Naive B cell (primary cell): ENCODE data around the gene ACTBL2. TPM values are rescaled to one million over a fixed set of nuclear protein-coding genes. Genes with fewer than 3 reads are reported as not detected.
A peak's percentile ranks its signal among the peaks of the same experiment; 100 is the strongest.
"Not testable (repeated sequence)": the region's sequence is repeated elsewhere in the genome, so short reads cannot be mapped to it uniquely, and the experiment has no call there.

Experiments used
- ATAC-seq, 2 donors: fragments of 150-1000 bp; cut with Tn5 transposase; 2 replicates each; pipeline ENCODE4 v1.10.0; 2021; ENCODE audit warnings: low read depth in 2 of 2, mild to moderate bottlenecking in 2 of 2, moderate library complexity in 2 of 2
- DNase-seq: peaks from one replicate; pipeline ENCODE4 v3.0.0; 2022
- H3K27ac Mint-ChIP-seq, 6 donors: one replicate each; pipeline ENCODE4 v1.8.0; 2020 to 2022; ENCODE audit warnings: mild to moderate bottlenecking in 6 of 6, mixed read lengths in 6 of 6, moderate library complexity in 5 of 6, inconsistent platforms in 2 of 6
- H3K27me3 Mint-ChIP-seq, 3 donors: one replicate each; pipeline ENCODE4 v1.8.0; 2021 to 2022; ENCODE audit warnings: mixed read lengths in 3 of 3, mild to moderate bottlenecking in 1 of 3
- H3K36me3 Mint-ChIP-seq, 2 donors: one replicate each; pipeline ENCODE4 v1.8.0; 2020 to 2022; ENCODE audit warnings: mixed read lengths in 2 of 2, inconsistent platforms in 1 of 2, mild to moderate bottlenecking in 1 of 2
- H3K4me1 Mint-ChIP-seq, 3 donors: one replicate each; pipeline ENCODE4 v1.8.0; 2020 to 2022; ENCODE audit warnings: mixed read lengths in 3 of 3, inconsistent platforms in 1 of 3, mild to moderate bottlenecking in 1 of 3, moderate library complexity in 1 of 3
- H3K4me3 Mint-ChIP-seq, 8 donors: one replicate each; pipeline ENCODE4 v1.8.0; 2020 to 2022; ENCODE audit warnings: mild to moderate bottlenecking in 8 of 8, mixed read lengths in 8 of 8, moderate library complexity in 8 of 8, inconsistent platforms in 2 of 8
- H3K9me3 Mint-ChIP-seq, 7 donors: one replicate each; pipeline ENCODE4 v1.8.0; 2020 to 2022; ENCODE audit warnings: mixed read lengths in 7 of 7, mild to moderate bottlenecking in 5 of 7, inconsistent platforms in 2 of 7, moderate library complexity in 1 of 7
- polyA plus RNA-seq, 6 donors: library from polyadenylated mRNA; unstranded; fragments of 300-500 nt; fragmentation: Illumina TruSeq; gene quantifications; one replicate each; pipeline ENCODE4 v1.2.3, GENCODE V29; 2021; ENCODE audit warnings: low read depth in 6 of 6

Gene ACTBL2
- polyA plus RNA-seq, result not detected

GRCh38 chr5:57482671-57483106, at the start of gene ACTBL2:
Gene ACTBL2 (minus strand): TSS chr5:57482811. CDS start chr5:57482707, 104 bp downstream.
- Mint-ChIP-seq H3K27me3 (no peaks in the 10 kb centered on the region), H3K9me3 (no peaks in the 10 kb centered on the region), H3K36me3 (no peaks in the 10 kb centered on the region), H3K27ac (no peak within 1 kb of the TSS), H3K4me1 (no peaks in the 10 kb centered on the region), H3K4me3 (no peak within 1 kb of the TSS)
- DNase-seq (no peak), ATAC-seq (no peak)

- Mint-ChIP-seq H3K4me1 (peaks cover 0 to 2% (median 0%) of the 10 kb centered on the region in 3 donors), H3K4me3 (no peak overlapping the region), H3K27ac (no peak overlapping the region), H3K36me3 (no peaks in the 10 kb centered on the region), H3K27me3 (no peaks in the 10 kb centered on the region), H3K9me3 (no peaks in the 10 kb centered on the region)
- DNase-seq (no peak), ATAC-seq (no peak)
Measured at GRCh38 chr5:57531333-57531732, 48.7 kb upstream of the ACTBL2 start.

- Mint-ChIP-seq H3K4me3 (no peak overlapping the region), H3K9me3 (no peaks in the 10 kb centered on the region), H3K36me3 (no peaks in the 10 kb centered on the region), H3K27ac (peak overlapping the region in 1 of 6 donors; percentile 54), H3K4me1 (peaks cover 0 to 2% (median 0%) of the 10 kb centered on the region in 3 donors), H3K27me3 (no peaks in the 10 kb centered on the region)
- DNase-seq, result no peak
- ATAC-seq, result peak in 1 of 2 donors; percentile 25
Measured at GRCh38 chr5:57529864-57530263, 47.3 kb upstream of the ACTBL2 start.

GRCh38 chr5:57527870-57528269, 45.3 kb upstream of the ACTBL2 start:
- DNase-seq, result no peak
- ATAC-seq, result no peak
- no peaks in the 10 kb centered on the region for H3K27me3 Mint-ChIP-seq
- H3K9me3 Mint-ChIP-seq, result no peaks in the 10 kb centered on the region
- H3K27ac Mint-ChIP-seq, result no peak overlapping the region
- no peaks in the 10 kb centered on the region for H3K36me3 Mint-ChIP-seq
- peaks cover 0 to 2% (median 0%) of the 10 kb centered on the region in 3 donors for H3K4me1 Mint-ChIP-seq
- H3K4me3 Mint-ChIP-seq, result no peak overlapping the region

GRCh38 chr5:57524348-57525060, 41.9 kb upstream of the ACTBL2 start:
- DNase-seq, result no peak
- Mint-ChIP-seq H3K4me3 (no peak overlapping the region), H3K27ac (no peak overlapping the region)

GRCh38 chr5:57522477-57522876, 39.9 kb upstream of the ACTBL2 start:
- not testable (repeated sequence) for H3K27ac Mint-ChIP-seq, H3K36me3 Mint-ChIP-seq, H3K4me1 Mint-ChIP-seq, DNase-seq, H3K9me3 Mint-ChIP-seq, H3K27me3 Mint-ChIP-seq, ATAC-seq, H3K4me3 Mint-ChIP-seq

More at GRCh38 chr5:57524348-57525060, 41.9 kb upstream of the ACTBL2 start:
- no peak for ATAC-seq
- Mint-ChIP-seq H3K27me3 (no peaks in the 10 kb centered on the region), H3K9me3 (peaks cover 0 to 7% (median 4%) of the 10 kb centered on the region in 7 donors), H3K4me1 (no peaks in the 10 kb centered on the region), H3K36me3 (no peaks in the 10 kb centered on the region)

DNA sequence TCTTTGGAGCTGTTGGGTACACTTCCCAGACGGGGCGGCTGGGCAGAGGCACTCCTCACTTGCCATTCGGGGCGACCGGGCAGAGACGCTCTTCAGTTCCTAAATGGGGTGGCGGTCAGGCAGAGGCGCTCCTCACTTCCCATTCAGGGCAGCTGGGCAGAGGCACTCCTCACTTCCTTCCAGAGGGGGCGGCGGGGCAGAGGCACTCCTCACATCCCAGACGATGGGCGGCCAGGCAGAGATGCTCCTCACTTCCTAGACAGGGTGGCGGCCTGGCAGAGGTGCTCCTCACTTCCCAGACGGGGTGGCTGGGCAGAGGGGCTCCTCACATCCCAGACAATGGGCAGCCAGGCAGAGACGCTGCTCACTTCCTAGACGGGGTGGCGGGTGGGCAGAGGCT, 35.8 kb upstream of the ACTBL2 start:
- DNase-seq, result not testable (repeated sequence)

GRCh38 chr5:57517250-57517649, 34.6 kb upstream of the ACTBL2 start:
- no peaks in the 10 kb centered on the region for H3K27me3 Mint-ChIP-seq
- H3K27ac Mint-ChIP-seq, result no peak overlapping the region
- no peaks in the 10 kb centered on the region for H3K36me3 Mint-ChIP-seq
- no peak overlapping the region for H3K4me3 Mint-ChIP-seq
- H3K4me1 Mint-ChIP-seq, result no peaks in the 10 kb centered on the region
- ATAC-seq, result no peak
- H3K9me3 Mint-ChIP-seq, result peaks cover 0 to 9% (median 6%) of the 10 kb centered on the region in 7 donors
- DNase-seq, result no peak

More for the DNA sequence above, 35.8 kb upstream of the ACTBL2 start:
- H3K36me3 Mint-ChIP-seq, H3K4me3 Mint-ChIP-seq, H3K27me3 Mint-ChIP-seq, ATAC-seq, H3K4me1 Mint-ChIP-seq, H3K9me3 Mint-ChIP-seq: not testable (repeated sequence)
- H3K27ac Mint-ChIP-seq, result peak overlapping the region in 1 of 6 donors; percentile 44

- ATAC-seq (no peak), DNase-seq (no peak)
- Mint-ChIP-seq H3K9me3 (peaks cover 0 to under 1% (median 0%) of the 10 kb centered on the region in 7 donors), H3K36me3 (no peaks in the 10 kb centered on the region), H3K27me3 (peaks cover 0 to 12% (median 6%) of the 10 kb centered on the region in 3 donors), H3K4me3 (no peak overlapping the region), H3K27ac (no peak overlapping the region), H3K4me1 (no peaks in the 10 kb centered on the region)
Measured at GRCh38 chr5:57513785-57514184, 31.2 kb upstream of the ACTBL2 start.

- DNase-seq, result no peak
- ATAC-seq, result no peak
- Mint-ChIP-seq H3K36me3 (no peaks in the 10 kb centered on the region), H3K27me3 (peaks cover 0 to 12% (median 6%) of the 10 kb centered on the region in 3 donors), H3K9me3 (no peaks in the 10 kb centered on the region), H3K27ac (no peak overlapping the region), H3K4me3 (no peak overlapping the region), H3K4me1 (no peaks in the 10 kb centered on the region)
Measured at GRCh38 chr5:57511321-57511720, 28.7 kb upstream of the ACTBL2 start.

DNA sequence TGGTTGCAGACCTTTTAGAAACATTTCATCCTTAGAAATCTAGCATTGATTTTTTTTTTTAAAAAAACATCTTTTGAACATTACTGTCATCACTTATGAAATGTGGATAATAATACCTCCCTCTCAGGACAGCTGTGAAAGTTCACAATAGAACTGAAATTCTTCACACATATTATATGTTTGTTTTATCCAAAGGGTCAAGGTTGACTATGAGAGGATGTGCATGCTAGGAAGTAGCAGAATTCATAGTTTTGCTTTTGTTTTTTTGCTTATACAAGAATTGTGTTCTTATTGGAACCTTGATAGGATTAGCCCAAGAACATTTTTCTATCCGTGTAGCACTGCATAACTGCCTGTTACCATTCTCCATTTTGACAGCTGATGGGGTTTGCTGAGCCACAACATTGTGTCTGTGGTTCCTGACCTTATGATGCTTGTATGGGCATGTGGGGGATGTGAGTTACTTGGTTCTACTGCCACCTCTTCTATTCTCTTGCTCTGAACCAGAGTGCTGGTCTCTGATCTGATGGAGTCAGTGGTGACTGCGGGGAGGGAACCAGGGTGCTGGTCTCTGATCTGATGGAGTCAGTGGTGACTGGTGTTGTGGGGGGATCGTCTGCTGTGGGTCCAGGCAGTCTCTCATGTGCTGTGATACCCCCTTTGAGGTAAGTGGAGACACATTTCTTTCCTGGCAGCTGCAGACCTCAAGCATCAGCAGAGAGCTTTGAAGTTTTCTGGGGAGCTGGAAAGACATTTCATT, 27.1 kb upstream of the ACTBL2 start:
- H3K36me3 Mint-ChIP-seq, result no peaks in the 10 kb centered on the region
- H3K27ac Mint-ChIP-seq, result no peak overlapping the region
- ATAC-seq (no peak), DNase-seq (no peak)
- H3K9me3 Mint-ChIP-seq, result no peaks in the 10 kb centered on the region
- H3K4me3 Mint-ChIP-seq, result no peak overlapping the region
- H3K4me1 Mint-ChIP-seq, result no peaks in the 10 kb centered on the region
- peaks cover 0 to 12% (median 6%) of the 10 kb centered on the region in 3 donors for H3K27me3 Mint-ChIP-seq

- H3K36me3 Mint-ChIP-seq, result no peaks in the 10 kb centered on the region
Measured at GRCh38 chr5:57508211-57508610, 25.6 kb upstream of the ACTBL2 start.

GRCh38 chr5:57505272-57506200, 22.9 kb upstream of the ACTBL2 start:
- DNase-seq (no peak), ATAC-seq (no peak)
- no peaks in the 10 kb centered on the region for H3K4me1 Mint-ChIP-seq
- H3K27ac Mint-ChIP-seq, result no peak overlapping the region
- no peaks in the 10 kb centered on the region for H3K36me3 Mint-ChIP-seq
- no peaks in the 10 kb centered on the region for H3K9me3 Mint-ChIP-seq
- H3K27me3 Mint-ChIP-seq, result peaks cover under 1 to 4% (median 2%) of the 10 kb centered on the region in 3 donors
- H3K4me3 Mint-ChIP-seq, result no peak overlapping the region

More at GRCh38 chr5:57508211-57508610, 25.6 kb upstream of the ACTBL2 start:
- peak overlapping the region in 1 of 6 donors; percentile 23 for H3K27ac Mint-ChIP-seq
- H3K27me3 Mint-ChIP-seq, result peaks cover 0 to 12% (median 6%) of the 10 kb centered on the region in 3 donors
- H3K9me3 Mint-ChIP-seq, result no peaks in the 10 kb centered on the region
- H3K4me1 Mint-ChIP-seq, result no peaks in the 10 kb centered on the region
- ATAC-seq (no peak), DNase-seq (no peak)
- H3K4me3 Mint-ChIP-seq, result no peak overlapping the region
